Testis (tissue), 5 donors: ENCODE results near the gene METAP2. TPM values are rescaled to one million over a fixed set of nuclear protein-coding genes. Genes with fewer than 3 reads are reported as not detected.

ENCODE experiments used
- DNase-seq: peaks from one replicate; pipeline ENCODE4 v3.0.0-alpha.2; 2019
- H3K27ac ChIP-seq, 2 donors: fragments of 200-600 bp; sonication (generic); one replicate each; pipeline ENCODE4 v1.5.1; 2019
- H3K27me3 ChIP-seq: fragments of 200-600 bp; sonication (generic); one replicate; pipeline ENCODE4 v1.5.1; 2019
- H3K36me3 ChIP-seq: fragments of 200-600 bp; sonication (generic); one replicate; pipeline ENCODE4 v1.5.1; 2017; ENCODE audit warnings: low read depth; ENCODE audit errors: missing control alignments
- H3K4me1 ChIP-seq: fragments of 200-600 bp; sonication (generic); one replicate; pipeline ENCODE4 v1.5.1; 2019
- H3K4me3 ChIP-seq, 2 donors: fragments of 200-600 bp; sonication (generic); one replicate each; pipeline ENCODE4 v1.5.1; 2017 to 2019
- H3K9me3 ChIP-seq: fragments of 200-600 bp; sonication (generic); one replicate; pipeline ENCODE4 v1.5.1; 2017
- CTCF ChIP-seq, 3 experiments: fragments of 450-650 bp in 2 of 3; fragments of 200-600 bp in 1 of 3; sonication (generic) in 1 of 3; IDR thresholded peaks; one replicate each; pipeline ENCODE4 v1.5.1; 2016 to 2019; ENCODE audit warnings: antibody characterized with exemption in 3 of 3, mild to moderate bottlenecking in 2 of 3, moderate library complexity in 1 of 3
- POLR2A ChIP-seq: fragments of 450-650 bp; IDR thresholded peaks from one replicate; pipeline ENCODE4 v1.6.1; 2017; ENCODE audit warnings: antibody characterized with exemption, mild to moderate bottlenecking, moderate library complexity
- WGBS, 2 donors: methylation state at CpG; one replicate each; pipeline ENCODE4 v1.1.5; 2018; 5-methylcytosine and 5-hydroxymethylcytosine counted together
- intact Hi-C: fragments of 100-400 bp; cut with DNase I; formaldehyde crosslinking; loops from one replicate; pipeline ENCODE4 v1.15.1; 2023; ENCODE audit warnings: low total_unique reads
- long read RNA-seq, 2 donors: transcript quantifications; one replicate each; lab custom pipeline, GENCODE V29; 2026
- polyA plus RNA-seq: library from polyadenylated mRNA; stranded (reverse); fragments of 350-450 nt; fragmentation: Illumina TruSeq; extraction: RNeasy Lipid Tissue Mini Kit (QIAGEN cat#74804); gene quantifications from one replicate; pipeline ENCODE4 v1.2.3, GENCODE V29; 2014; ENCODE audit warnings: low read depth, low replicate concordance; ENCODE audit not compliant: insufficient read depth
- total RNA-seq, 2 donors: library from RNA; depleted of rRNA; stranded (reverse); fragments of >200 nt; gene quantifications; one replicate each; pipeline ENCODE4 v1.2.3, GENCODE V29; 2016

METAP2 gene
- total RNA-seq (10 to 100 TPM; 73.2 to 83.1 TPM), polyA plus RNA-seq (86.1 TPM)
- long read RNA-seq, donor 1, transcript METAP2-202 (11 exons, 3,601 nt), result major isoform, 25 of 77 reads
- long read RNA-seq, donor 1, transcript METAP2-210 (11 exons, 1,874 nt), result minor isoform, 6 of 77 reads
- long read RNA-seq, donor 1, partial matches to known transcripts, result 46 of 77 reads
- long read RNA-seq, donor 1, other reads (novel, unspliced or antisense), result 0 of 77 reads
- long read RNA-seq, donor 2, transcript METAP2-202 (11 exons, 3,601 nt), result major isoform, 13 of 42 reads
- long read RNA-seq, donor 2, partial matches to known transcripts, result 26 of 42 reads
- long read RNA-seq, donor 2, other reads (novel, unspliced or antisense), result 0 of 42 reads

GRCh38 chr12:95473884-95474659 lies at the start of gene METAP2:
METAP2 (plus strand) TSS chr12:95474152; CDS start chr12:95474180, 28 bp downstream.
- H3K4me1 ChIP-seq, result peaks cover 10% of the 10 kb centered on the region
- H3K4me3 ChIP-seq, result peak within 1 kb of the TSS; percentile 70 to 86
- H3K9me3 ChIP-seq, result no peaks in the 10 kb centered on the region
- peak within 1 kb of the TSS; percentile 75 to 91 for H3K27ac ChIP-seq
- no peak for TF ChIP-seq CTCF (IDR thresholded peaks at IDR 0.05)
- peak; percentile 69 for TF ChIP-seq POLR2A
- no peaks in the 10 kb centered on the region for H3K27me3 ChIP-seq
- 0 to 1% methylated on average over 37 to 47 of the region's 49 CpGs for WGBS, 2 donors
- peak; percentile 98 for DNase-seq
- intact Hi-C loops, result no loop called here
- no peaks in the 10 kb centered on the region for H3K36me3 ChIP-seq

GRCh38 chr12:95424271-95424994 lies 49.5 kb upstream of the METAP2 start:
- WGBS, 2 donors, result 79 to 80% methylated on average over 8 of the region's 8 CpGs
- intact Hi-C loops, result no loop called here

GRCh38 chr12:95429172-95429510 lies 44.8 kb upstream of the METAP2 start:
- H3K9me3 ChIP-seq, result no peaks in the 10 kb centered on the region
- no peak overlapping the region for H3K4me3 ChIP-seq
- no peaks in the 10 kb centered on the region for H3K36me3 ChIP-seq
- no peaks in the 10 kb centered on the region for H3K27me3 ChIP-seq
- H3K27ac ChIP-seq, result no peak overlapping the region
- no peaks in the 10 kb centered on the region for H3K4me1 ChIP-seq
- no peak for DNase-seq
- whole genome bisulfite sequencing, 2 donors, result 91 to 95% methylated on average over 8 of the region's 8 CpGs
- TF ChIP-seq CTCF (IDR thresholded peaks at IDR 0.05), result no peak
- no peak for TF ChIP-seq POLR2A
- intact Hi-C loops, result no loop called here

More at GRCh38 chr12:95424271-95424994, 49.5 kb upstream of the METAP2 start:
- Histone ChIP-seq H3K9me3 (no peaks in the 10 kb centered on the region), H3K36me3 (no peaks in the 10 kb centered on the region), H3K27me3 (no peaks in the 10 kb centered on the region), H3K4me3 (no peak overlapping the region), H3K27ac (no peak overlapping the region), H3K4me1 (no peaks in the 10 kb centered on the region)
- DNase-seq, result no peak
- no peak for TF ChIP-seq CTCF (IDR thresholded peaks at IDR 0.05)
- no peak for TF ChIP-seq POLR2A

GRCh38 chr12:95431120-95431519 lies 42.8 kb upstream of the METAP2 start:
- Histone ChIP-seq H3K4me1 (no peaks in the 10 kb centered on the region), H3K9me3 (no peaks in the 10 kb centered on the region), H3K4me3 (no peak overlapping the region), H3K27ac (no peak overlapping the region), H3K27me3 (no peaks in the 10 kb centered on the region), H3K36me3 (no peaks in the 10 kb centered on the region)
- no peak for TF ChIP-seq CTCF (IDR thresholded peaks at IDR 0.05)
- TF ChIP-seq POLR2A, result no peak
- intact Hi-C loops, result no loop called here
- 95 to 98% methylated on average over 4 of the region's 4 CpGs for WGBS, 2 donors
- DNase-seq, result no peak
